GM11168 (cell line): ENCODE measurements around the gene SST.

ENCODE experiments used
- in situ Hi-C: fragments of 300-500 bp; cut with MboI; formaldehyde crosslinking; loops from one replicate; pipeline ENCODE4 v1.12.0; 2022; ENCODE audit warnings: low sequenced_read_pairs; ENCODE audit not compliant: unreplicated experiment

The SST gene

DNA sequence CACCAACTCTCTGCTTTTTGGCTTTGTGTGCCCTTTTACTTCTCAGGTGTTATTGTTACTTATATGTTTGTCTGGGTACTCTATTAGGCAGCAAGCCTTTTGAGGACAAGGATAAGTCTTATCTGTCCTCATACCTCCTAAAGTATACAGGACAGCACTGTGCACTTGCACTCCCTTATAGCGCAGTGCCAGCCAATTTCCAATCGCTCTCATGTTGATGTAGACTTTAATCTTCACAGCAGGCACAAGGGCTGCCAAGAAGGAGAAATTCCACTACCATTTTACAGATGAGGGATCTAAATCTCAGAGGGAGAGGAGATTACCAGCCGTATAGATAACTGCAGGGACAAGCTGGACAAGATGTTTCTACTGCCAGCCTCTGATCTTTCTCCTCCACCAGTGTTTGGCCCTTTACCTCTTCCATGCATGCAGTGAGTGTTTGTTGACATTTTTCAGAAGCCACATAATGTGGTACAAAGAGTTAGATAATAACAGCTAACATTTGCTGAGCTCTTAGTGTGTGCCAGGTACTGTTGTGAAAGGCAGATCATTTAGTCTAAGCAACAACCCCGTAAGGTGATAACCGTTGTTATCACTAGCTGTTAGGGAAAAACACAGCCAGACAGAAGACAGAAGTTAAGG is 30.1 kb downstream of the SST start:
- in situ Hi-C loops: no loop called here

DNA sequence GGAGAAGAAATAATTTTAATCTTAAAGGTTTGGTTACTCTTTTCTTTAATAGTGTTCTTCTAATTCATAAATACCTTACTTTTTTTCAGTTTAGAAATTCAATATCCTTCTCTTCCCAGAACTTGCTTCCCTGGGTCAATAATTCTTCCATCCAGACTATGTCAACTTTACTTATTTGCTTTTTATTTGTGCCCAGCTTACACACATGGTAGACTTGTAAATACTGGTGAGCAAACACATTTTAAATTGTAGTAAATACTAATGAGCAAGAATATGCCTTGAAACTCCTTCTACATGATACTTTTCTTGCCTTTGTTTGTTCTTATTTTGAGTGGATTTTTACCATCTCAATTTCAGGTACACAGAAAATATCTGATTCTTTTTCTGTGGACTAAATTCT is 33.7 kb downstream of the SST start:
- in situ Hi-C loops: no loop called here

DNA sequence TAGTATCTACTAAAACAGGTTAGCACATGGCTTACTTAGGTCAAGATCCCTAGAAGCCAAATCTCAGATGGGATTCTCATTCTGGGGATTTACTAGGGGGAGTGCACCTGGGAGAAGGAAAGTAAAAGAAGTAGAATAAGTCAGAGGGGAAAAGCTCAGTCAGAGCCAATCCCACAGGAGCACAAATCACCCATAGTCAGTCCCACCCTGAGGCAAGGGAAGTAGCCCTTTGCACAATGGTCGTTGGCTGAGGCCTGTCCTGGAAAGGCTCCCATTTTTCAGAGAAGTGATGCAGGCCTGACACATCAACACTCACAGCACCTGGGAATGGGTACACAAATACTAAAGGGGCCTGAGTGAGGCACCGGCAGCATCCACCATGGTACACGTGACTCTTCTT is 39.8 kb downstream of the SST start:
- in situ Hi-C loops: no loop called here

DNA sequence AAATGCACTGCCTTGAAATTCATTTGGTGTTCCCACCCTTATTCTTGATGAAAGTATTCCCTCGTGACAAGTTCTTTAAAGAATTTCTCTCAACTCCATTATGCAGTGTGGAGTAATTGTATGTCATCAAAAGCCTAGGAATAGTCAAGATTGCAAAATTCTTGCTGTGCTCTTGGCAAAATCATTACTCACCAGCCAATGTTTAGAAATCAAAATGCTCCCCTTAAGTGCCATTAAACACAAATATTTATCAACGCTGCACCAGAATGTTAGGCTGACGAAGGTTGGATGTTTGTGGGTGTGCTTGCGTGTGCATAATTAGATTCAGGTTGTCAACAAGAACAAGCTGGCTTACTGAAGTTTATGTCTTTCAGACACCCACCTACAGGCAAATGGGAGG is 40.5 kb downstream of the SST start:
- in situ Hi-C loops: no loop called here

DNA sequence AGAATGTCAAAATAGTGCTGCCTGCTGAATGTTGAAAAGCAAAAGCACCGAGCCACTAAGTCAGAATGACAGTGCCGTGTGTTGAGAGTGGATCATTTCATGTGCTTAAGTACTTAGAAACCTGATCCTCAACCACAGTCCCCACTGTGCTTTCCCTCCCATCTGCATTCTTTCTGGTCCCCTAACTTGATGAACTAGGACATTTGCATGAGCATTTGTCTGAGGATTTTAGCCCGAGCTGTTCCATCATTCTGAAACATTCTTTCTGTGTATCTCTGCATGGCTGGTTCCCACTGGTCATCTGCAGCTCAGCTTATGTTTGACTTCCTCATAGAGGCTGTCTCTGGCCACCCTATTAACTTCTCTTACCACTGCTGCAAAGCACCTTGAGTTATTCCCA is 42.0 kb downstream of the SST start:
- in situ Hi-C loops: no loop called here

DNA sequence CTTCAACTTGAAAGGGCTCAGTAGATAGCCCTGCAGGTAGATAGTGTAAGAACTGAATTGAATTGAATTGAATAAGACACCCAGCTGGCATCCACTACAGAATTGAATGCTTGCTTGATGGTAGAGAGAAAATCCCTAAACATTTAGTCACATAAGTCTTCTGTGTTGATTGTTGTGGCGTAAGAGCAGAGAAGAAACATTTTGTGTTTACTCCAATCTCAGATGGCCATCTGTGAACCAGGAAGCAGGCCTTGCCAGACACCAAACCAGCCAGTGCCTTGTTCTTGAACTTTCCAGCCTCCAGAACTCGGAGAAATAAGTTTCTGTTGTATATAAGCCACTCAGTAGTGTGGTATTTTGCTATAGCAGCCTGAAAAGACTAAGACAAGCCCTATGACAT is 43.6 kb downstream of the SST start:
- in situ Hi-C loops: no loop called here

DNA sequence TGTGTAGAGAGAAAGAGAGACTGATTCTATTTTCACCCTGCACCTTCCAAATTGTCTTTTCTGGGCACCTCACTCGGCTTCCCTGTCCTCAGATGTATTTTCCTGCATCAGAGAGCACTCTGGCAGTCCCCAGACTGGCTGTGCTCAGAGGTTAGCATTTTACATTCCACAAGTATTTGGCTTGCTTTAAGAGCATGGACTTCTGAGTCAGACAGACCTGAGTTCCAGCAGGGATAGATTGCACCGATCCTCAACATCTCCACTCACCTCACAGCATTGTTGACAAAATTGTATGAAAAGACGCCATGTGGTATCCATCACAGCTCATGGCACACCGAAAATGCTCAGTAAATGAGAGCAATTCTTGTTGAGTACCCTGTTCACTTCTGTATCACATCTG is 45.6 kb downstream of the SST start:
- in situ Hi-C loops: no loop called here

DNA sequence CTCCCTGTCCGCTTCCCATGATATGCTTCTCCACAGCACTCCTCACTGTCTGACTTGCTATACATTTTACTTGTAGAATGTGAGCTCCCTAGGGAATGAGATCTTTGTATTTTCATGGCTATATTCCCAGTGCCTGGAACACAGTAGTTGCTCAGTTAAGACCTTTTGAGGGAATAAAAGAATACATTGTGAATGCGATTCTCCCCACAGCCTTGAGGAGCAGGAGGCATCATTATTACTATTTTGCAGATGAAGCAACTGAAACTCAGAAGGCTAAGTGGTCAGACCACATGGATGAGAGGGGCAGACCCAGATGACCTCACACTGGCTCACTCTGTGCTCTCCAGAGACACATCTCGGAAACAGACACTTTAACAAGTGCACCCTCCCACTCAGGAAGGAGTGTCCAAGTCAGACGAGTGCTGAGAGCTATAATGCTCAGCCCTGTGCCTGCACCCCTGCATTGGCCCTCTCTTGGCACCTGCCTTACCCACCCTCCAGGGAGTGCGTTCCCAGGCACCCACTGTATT is 46.8 kb downstream of the SST start:
- in situ Hi-C loops: no loop called here

DNA sequence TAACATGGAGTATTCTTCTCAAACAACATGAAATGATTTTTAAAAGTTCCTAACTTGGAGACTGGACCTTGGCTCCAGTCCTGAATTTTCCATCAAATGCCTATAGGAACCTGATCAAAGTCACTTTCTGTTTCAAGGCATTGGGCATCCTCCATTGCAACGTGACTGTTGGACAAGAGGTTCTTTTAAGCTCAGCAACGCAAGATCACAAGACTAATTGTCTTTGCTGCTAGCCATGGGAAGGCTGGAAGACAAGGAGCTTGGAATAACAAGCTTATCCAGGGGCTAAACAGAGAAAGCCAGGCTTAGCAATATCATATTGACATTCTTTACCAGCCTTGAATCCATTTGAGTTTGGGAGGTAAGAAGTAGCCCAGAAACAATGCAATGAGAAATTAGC is 48.3 kb downstream of the SST start:
- in situ Hi-C loops: no loop called here

DNA sequence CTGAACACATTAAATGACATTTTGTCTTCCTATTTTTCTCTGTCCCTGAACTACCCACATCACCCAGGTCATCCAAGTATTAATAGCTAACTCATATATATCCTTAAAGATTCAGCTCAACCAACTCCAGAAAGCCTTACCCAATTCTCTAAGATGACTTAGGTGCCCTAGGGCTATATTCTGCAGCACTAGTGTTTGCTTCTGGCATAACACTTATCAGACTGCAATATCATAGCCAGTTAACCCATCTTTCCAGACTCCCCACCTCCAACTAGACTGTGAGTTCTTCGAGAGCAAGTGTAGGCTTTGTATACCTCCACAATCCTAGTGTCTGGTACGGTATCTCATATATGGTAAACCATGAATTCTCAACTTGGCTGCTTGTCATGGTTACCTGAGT is 50.7 kb downstream of the SST start:
- in situ Hi-C loops: loop anchor here (5.0 kb wide), 1 partner anchor 68 kb away; no protein-coding TSS in a partner anchor
